ENCODE data around the gene DDR1.

DDR1 gene

DNA sequence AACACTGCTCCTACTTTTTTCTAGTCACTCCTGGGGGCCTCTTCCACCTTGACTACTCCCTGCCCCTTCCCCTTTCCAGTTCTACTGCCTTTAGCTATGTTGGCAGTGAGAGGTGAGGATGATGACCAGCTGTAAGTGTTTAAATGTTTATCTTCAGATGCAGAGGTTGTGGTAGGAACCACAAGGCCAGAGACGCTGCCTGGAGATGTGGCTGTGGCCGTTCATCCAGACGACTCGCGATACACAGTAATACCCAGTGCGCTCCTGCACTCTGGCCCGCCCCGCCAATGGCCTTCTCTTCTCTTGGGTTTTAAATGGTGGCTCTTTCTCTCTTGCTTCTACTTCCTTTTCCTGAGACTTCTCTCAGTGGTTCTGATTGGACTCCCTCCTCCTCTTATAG, 34.4 kb downstream of the DDR1 start:
- TF ChIP-seq TAF1 (IDR thresholded peaks at IDR 0.05; ENCODE audit: borderline replicate concordance, insufficient read depth, low read length): no peak
- no peak for TF ChIP-seq FOXP2 (optimal IDR thresholded peaks at IDR 0.05; ENCODE audit: borderline replicate concordance, extremely low read depth, extremely low read length, insufficient read depth)
- TF ChIP-seq POLR2AphosphoS5 (IDR thresholded peaks at IDR 0.05; ENCODE audit: low read depth, low read length): no peak
- TF ChIP-seq, protein P1, sequence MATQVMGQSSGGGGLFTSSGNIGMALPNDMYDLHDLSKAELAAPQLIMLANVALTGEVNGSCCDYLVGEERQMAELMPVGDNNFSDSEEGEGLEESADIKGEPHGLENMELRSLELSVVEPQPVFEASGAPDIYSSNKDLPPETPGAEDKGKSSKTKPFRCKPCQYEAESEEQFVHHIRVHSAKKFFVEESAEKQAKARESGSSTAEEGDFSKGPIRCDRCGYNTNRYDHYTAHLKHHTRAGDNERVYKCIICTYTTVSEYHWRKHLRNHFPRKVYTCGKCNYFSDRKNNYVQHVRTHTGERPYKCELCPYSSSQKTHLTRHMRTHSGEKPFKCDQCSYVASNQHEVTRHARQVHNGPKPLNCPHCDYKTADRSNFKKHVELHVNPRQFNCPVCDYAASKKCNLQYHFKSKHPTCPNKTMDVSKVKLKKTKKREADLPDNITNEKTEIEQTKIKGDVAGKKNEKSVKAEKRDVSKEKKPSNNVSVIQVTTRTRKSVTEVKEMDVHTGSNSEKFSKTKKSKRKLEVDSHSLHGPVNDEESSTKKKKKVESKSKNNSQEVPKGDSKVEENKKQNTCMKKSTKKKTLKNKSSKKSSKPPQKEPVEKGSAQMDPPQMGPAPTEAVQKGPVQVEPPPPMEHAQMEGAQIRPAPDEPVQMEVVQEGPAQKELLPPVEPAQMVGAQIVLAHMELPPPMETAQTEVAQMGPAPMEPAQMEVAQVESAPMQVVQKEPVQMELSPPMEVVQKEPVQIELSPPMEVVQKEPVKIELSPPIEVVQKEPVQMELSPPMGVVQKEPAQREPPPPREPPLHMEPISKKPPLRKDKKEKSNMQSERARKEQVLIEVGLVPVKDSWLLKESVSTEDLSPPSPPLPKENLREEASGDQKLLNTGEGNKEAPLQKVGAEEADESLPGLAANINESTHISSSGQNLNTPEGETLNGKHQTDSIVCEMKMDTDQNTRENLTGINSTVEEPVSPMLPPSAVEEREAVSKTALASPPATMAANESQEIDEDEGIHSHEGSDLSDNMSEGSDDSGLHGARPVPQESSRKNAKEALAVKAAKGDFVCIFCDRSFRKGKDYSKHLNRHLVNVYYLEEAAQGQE (IDR thresholded peaks at IDR 0.05; ENCODE audit: insufficient read depth in 1 of 2, low read depth in 2 of 2, low read length in 2 of 2): no peak
- no peak for TF ChIP-seq SIN3A (IDR thresholded peaks at IDR 0.05; ENCODE audit: borderline replicate concordance, insufficient read depth, low read length)

DNA sequence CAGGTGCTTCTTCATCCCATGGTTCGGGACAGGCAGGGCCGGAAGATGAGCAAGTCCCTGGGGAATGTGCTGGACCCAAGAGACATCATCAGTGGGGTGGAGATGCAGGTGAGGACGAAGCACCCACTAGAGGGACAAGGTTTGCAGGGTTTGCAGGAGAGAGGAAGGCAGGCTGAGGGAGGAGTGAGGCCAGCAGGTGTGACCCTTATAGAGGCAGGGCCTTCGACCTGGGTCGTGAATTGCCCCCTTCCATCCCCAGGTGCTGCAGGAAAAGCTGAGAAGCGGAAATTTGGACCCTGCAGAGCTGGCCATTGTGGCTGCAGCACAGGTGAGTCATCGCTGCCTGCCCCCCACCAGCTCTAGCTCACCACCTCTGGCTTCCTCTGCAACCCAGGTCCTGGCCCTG, 38.1 kb downstream of the DDR1 start:
- TF ChIP-seq FOXP2 (optimal IDR thresholded peaks at IDR 0.05; ENCODE audit: borderline replicate concordance, extremely low read depth, extremely low read length, insufficient read depth): no peak
- no peak for TF ChIP-seq POLR2AphosphoS5 (IDR thresholded peaks at IDR 0.05; ENCODE audit: low read depth, low read length)
- TF ChIP-seq TAF1 (IDR thresholded peaks at IDR 0.05; ENCODE audit: borderline replicate concordance, insufficient read depth, low read length): no peak
- TF ChIP-seq, protein P1 (IDR thresholded peaks at IDR 0.05; ENCODE audit: insufficient read depth in 1 of 2, low read depth in 2 of 2, low read length in 2 of 2): no peak
- no peak for TF ChIP-seq SIN3A (IDR thresholded peaks at IDR 0.05; ENCODE audit: borderline replicate concordance, insufficient read depth, low read length)

DNA sequence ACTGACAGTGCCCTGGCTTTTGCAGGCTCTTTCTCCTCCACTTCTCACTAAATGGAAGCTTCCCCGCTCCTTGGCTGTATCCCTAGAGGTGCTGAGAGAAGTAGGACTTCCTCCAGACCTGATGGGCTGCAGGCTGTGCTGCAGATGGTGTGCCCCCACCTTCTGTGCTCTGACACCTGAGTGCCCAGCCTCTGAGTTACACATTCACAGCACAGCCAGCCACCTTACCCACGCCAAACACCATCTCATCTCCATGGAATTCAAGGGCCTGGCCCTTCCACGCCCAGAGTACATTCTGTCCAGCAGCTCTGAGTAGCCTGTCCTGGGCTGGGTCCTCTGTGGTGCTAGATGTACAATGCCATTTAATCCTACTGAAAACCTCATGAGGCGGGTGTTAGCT, 42.3 kb downstream of the DDR1 start:
- TF ChIP-seq TAF1 (IDR thresholded peaks at IDR 0.05; ENCODE audit: borderline replicate concordance, insufficient read depth, low read length): no peak

- TF ChIP-seq FOXP2 (optimal IDR thresholded peaks at IDR 0.05; ENCODE audit: borderline replicate concordance, extremely low read depth, extremely low read length, insufficient read depth) (no peak), TAF1 (IDR thresholded peaks at IDR 0.05; ENCODE audit: borderline replicate concordance, insufficient read depth, low read length) (no peak), SIN3A (IDR thresholded peaks at IDR 0.05; ENCODE audit: borderline replicate concordance, insufficient read depth, low read length) (no peak), POLR2AphosphoS5 (IDR thresholded peaks at IDR 0.05; ENCODE audit: low read depth, low read length) (no peak)
- TF ChIP-seq, protein P1 (IDR thresholded peaks at IDR 0.05; ENCODE audit: insufficient read depth in 1 of 2, low read depth in 2 of 2, low read length in 2 of 2): no peak
Measured at GRCh38 chr6:30928677-30929076, 44.4 kb downstream of the DDR1 start.

GRCh38 chr6:30930506-30930905, 46.2 kb downstream of the DDR1 start:
- TF ChIP-seq TAF1 (IDR thresholded peaks at IDR 0.05; ENCODE audit: borderline replicate concordance, insufficient read depth, low read length) (no peak), SIN3A (IDR thresholded peaks at IDR 0.05; ENCODE audit: borderline replicate concordance, insufficient read depth, low read length) (no peak), FOXP2 (optimal IDR thresholded peaks at IDR 0.05; ENCODE audit: borderline replicate concordance, extremely low read depth, extremely low read length, insufficient read depth) (no peak), POLR2AphosphoS5 (IDR thresholded peaks at IDR 0.05; ENCODE audit: low read depth, low read length) (no peak)
- TF ChIP-seq, protein P1 (IDR thresholded peaks at IDR 0.05; ENCODE audit: insufficient read depth in 1 of 2, low read depth in 2 of 2, low read length in 2 of 2): no peak
